Fibroblast of pulmonary artery (primary cell): ENCODE measurements around the gene TASOR2.

Experiments
- DNase-seq: peaks from one replicate; pipeline ENCODE4 v3.0.0-alpha.2; 2010; ENCODE audit warnings: low read depth
- H3K4me3 ChIP-seq: replicated peaks from 2 replicates; pipeline ENCODE4 v1.5.1; 2011; ENCODE audit warnings: low read depth, mild to moderate bottlenecking, control low read depth, low read length, moderate library complexity
- CTCF ChIP-seq: IDR thresholded peaks from 2 replicates; pipeline ENCODE4 v1.5.1; 2011; ENCODE audit warnings: mild to moderate bottlenecking, control low read depth, low read length, inconsistent platforms; ENCODE audit errors: missing control alignments

TASOR2 gene

GRCh38 chr10:5720182-5720581 lies 35.5 kb downstream of the TASOR2 start:
- DNase-seq = no peak
- TF ChIP-seq CTCF = no peak
- no peak overlapping the region for H3K4me3 ChIP-seq

GRCh38 chr10:5723692-5724091 lies 39.1 kb downstream of the TASOR2 start:
- DNase-seq = no peak
- no peak overlapping the region for H3K4me3 ChIP-seq
- no peak for TF ChIP-seq CTCF

- TF ChIP-seq CTCF = no peak
- no peak for DNase-seq
- H3K4me3 ChIP-seq = no peak overlapping the region
Observed at GRCh38 chr10:5730766-5731165, 46.1 kb downstream of the TASOR2 start.

- no peak for DNase-seq
- no peak overlapping the region for H3K4me3 ChIP-seq
- TF ChIP-seq CTCF = no peak
Observed at GRCh38 chr10:5731559-5731958, 46.9 kb downstream of the TASOR2 start.

- no peak overlapping the region for H3K4me3 ChIP-seq
- TF ChIP-seq CTCF = no peak
- DNase-seq = no peak
Observed at GRCh38 chr10:5732141-5732540, 47.5 kb downstream of the TASOR2 start.
